ENCODE measurements around the gene GPSM3.

- TF ChIP-seq SIN3A (IDR thresholded peaks at IDR 0.05; ENCODE audit: borderline replicate concordance, insufficient read depth, low read length): no peak
- TF ChIP-seq REST (IDR thresholded peaks at IDR 0.05; ENCODE audit: insufficient read depth in 1 of 2, low read depth in 2 of 2, low read length in 2 of 2): no peak
- TF ChIP-seq TAF1 (IDR thresholded peaks at IDR 0.05; ENCODE audit: borderline replicate concordance, insufficient read depth, low read length): no peak
- TF ChIP-seq POLR2AphosphoS5 (IDR thresholded peaks at IDR 0.05; ENCODE audit: low read depth, low read length): no peak
Observed at GRCh38 chr6:32164295-32164694, 28.1 kb downstream of the GPSM3 start, which contains the start of gene EGFL8.

Data from PFSK-1 (cell line).